GM12878 (cell line): ENCODE measurements around the gene RCAN2. TPM values are rescaled to one million over a fixed set of nuclear protein-coding genes. Genes with fewer than 3 reads are reported as not detected.

Experiments
- BHLHE40 ChIP-seq, 2 experiments: fragments of 450-650 bp in 1 of 2; IDR thresholded peaks; 2 replicates each; pipeline ENCODE4 v1.6.1; 2011 to 2017; ENCODE audit warnings: low read depth in 2 of 2, borderline replicate concordance in 1 of 2, improper control_type of control experiment in 1 of 2, low read length in 1 of 2, mild to moderate bottlenecking in 1 of 2
- BRCA1 ChIP-seq: IDR thresholded peaks from 2 replicates; pipeline ENCODE4 v1.6.1; 2011; ENCODE audit warnings: low read depth, low read length, improper control_type of control experiment
- CHD2 ChIP-seq: IDR thresholded peaks from 2 replicates; pipeline ENCODE4 v1.6.1; 2011; ENCODE audit warnings: low read depth, low read length, improper control_type of control experiment, borderline replicate concordance
- CHD4 ChIP-seq: fragments of 200-600 bp; sonication (generic); IDR thresholded peaks from 2 replicates; pipeline ENCODE4 v1.6.1; 2016; ENCODE audit warnings: mild to moderate bottlenecking
- IRF4 ChIP-seq: IDR thresholded peaks from 2 replicates; pipeline ENCODE4 v1.6.1; 2011; ENCODE audit warnings: low read depth, low read length
- JUND ChIP-seq: IDR thresholded peaks from 2 replicates; pipeline ENCODE4 v1.6.1; 2012; ENCODE audit warnings: low read depth, mild to moderate bottlenecking, low read length, improper control_type of control experiment, moderate library complexity
- KLF5 ChIP-seq: fragments of 450-650 bp; IDR thresholded peaks from 2 replicates; pipeline ENCODE4 v1.6.1; 2014; ENCODE audit warnings: mild to moderate bottlenecking; ENCODE audit not compliant: partially characterized antibody
- RBBP5 ChIP-seq: fragments of 200-600 bp; sonication (generic); conservative IDR thresholded peaks from 2 replicates; pipeline ENCODE4 v1.6.1; 2016
- RUNX3 ChIP-seq: IDR thresholded peaks from 2 replicates; pipeline ENCODE4 v1.6.1; 2012; ENCODE audit warnings: low read length, inconsistent platforms
- ZZZ3 ChIP-seq: IDR thresholded peaks from 2 replicates; pipeline ENCODE4 v1.6.1; 2011; ENCODE audit warnings: low read depth; ENCODE audit not compliant: control insufficient read depth, insufficient read length
- polyA plus RNA-seq, 11 experiments: library from polyadenylated mRNA; depleted of rRNA in 4 of 11; unstranded in 6 of 11; stranded (reverse) in 5 of 11; fragments of >200 nt; fragmentation: Nextera tagmentation in 4 of 11; fragmentation: Illumina TruSeq in 1 of 11; extraction: Ambion mirVana in 4 of 11; extraction: Trizol in 1 of 11; gene quantifications; 1 replicate in 1 of 11; 2 replicates in 10 of 11; pipeline versions ENCODE4 v1.2.1 to v1.2.3, GENCODE V29; 2011 to 2016; ENCODE audit warnings: inconsistent platforms in 2 of 11, missing spikeins in 2 of 11, low read depth in 1 of 11
- total RNA-seq, 4 experiments: library from RNA; depleted of rRNA in 3 of 4; stranded (reverse); fragments of >200 nt in 3 of 4; fragmentation: Illumina TruSeq in 1 of 4; extraction: Trizol in 1 of 4; gene quantifications; 2 replicates each; pipeline versions ENCODE4 v1.2.1 to v1.2.3, GENCODE V29; 2013 to 2021
- TF ChIP-seq, protein P1 (sequence below): fragments of 450-650 bp; IDR thresholded peaks from 2 replicates; pipeline ENCODE4 v1.6.1; 2017; ENCODE audit warnings: antibody characterized with exemption, mild to moderate bottlenecking, moderate library complexity
- TF ChIP-seq, protein P2 (sequence below): fragments of 450-650 bp; IDR thresholded peaks from 2 replicates; pipeline ENCODE4 v1.6.1; 2017; ENCODE audit warnings: borderline replicate concordance

RCAN2 gene
- total and polyA plus RNA-seq, 10 of the 15 experiments (the other 5 are each of a cell fraction or from before 2014, with no cell fraction given): 0.06 TPM; not detected in 9

- TF ChIP-seq, protein P1, sequence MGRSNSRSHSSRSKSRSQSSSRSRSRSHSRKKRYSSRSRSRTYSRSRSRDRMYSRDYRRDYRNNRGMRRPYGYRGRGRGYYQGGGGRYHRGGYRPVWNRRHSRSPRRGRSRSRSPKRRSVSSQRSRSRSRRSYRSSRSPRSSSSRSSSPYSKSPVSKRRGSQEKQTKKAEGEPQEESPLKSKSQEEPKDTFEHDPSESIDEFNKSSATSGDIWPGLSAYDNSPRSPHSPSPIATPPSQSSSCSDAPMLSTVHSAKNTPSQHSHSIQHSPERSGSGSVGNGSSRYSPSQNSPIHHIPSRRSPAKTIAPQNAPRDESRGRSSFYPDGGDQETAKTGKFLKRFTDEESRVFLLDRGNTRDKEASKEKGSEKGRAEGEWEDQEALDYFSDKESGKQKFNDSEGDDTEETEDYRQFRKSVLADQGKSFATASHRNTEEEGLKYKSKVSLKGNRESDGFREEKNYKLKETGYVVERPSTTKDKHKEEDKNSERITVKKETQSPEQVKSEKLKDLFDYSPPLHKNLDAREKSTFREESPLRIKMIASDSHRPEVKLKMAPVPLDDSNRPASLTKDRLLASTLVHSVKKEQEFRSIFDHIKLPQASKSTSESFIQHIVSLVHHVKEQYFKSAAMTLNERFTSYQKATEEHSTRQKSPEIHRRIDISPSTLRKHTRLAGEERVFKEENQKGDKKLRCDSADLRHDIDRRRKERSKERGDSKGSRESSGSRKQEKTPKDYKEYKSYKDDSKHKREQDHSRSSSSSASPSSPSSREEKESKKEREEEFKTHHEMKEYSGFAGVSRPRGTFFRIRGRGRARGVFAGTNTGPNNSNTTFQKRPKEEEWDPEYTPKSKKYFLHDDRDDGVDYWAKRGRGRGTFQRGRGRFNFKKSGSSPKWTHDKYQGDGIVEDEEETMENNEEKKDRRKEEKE: no peak
- TF ChIP-seq IRF4: no peak
- TF ChIP-seq, protein P2, sequence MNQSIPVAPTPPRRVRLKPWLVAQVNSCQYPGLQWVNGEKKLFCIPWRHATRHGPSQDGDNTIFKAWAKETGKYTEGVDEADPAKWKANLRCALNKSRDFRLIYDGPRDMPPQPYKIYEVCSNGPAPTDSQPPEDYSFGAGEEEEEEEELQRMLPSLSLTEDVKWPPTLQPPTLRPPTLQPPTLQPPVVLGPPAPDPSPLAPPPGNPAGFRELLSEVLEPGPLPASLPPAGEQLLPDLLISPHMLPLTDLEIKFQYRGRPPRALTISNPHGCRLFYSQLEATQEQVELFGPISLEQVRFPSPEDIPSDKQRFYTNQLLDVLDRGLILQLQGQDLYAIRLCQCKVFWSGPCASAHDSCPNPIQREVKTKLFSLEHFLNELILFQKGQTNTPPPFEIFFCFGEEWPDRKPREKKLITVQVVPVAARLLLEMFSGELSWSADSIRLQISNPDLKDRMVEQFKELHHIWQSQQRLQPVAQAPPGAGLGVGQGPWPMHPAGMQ: no peak
- no peak for TF ChIP-seq CHD4
- TF ChIP-seq RUNX3: no peak
- no peak for TF ChIP-seq BRCA1
- no peak for TF ChIP-seq ZZZ3
- no peak for TF ChIP-seq CHD2
- TF ChIP-seq RBBP5: no peak
- no peak for TF ChIP-seq KLF5
- TF ChIP-seq JUND: no peak
- no peak for TF ChIP-seq BHLHE40 (IDR thresholded peaks at IDR 0.05; ENCODE audit: borderline replicate concordance in 1 of 2, low read depth in 2 of 2, low read length in 1 of 2)
- TF ChIP-seq, all 136 proteins: peak for 0
These were observed 214.6 kb downstream of the RCAN2 start (continued) for GRCh38 chr6:46276576-46277142.
